ENCODE results near the gene HIPK2.

GRCh38 chr7:139797607-139798006 is 19.8 kb upstream of the HIPK2 start:
- TF ChIP-seq CTCF (IDR thresholded peaks at IDR 0.05) (no peak), MAZ (IDR thresholded peaks at IDR 0.05; ENCODE audit: borderline replicate concordance, low read depth, low read length) (no peak), GATA3 (IDR thresholded peaks at IDR 0.05; ENCODE audit: borderline replicate concordance) (no peak), POLR2AphosphoS2 (conservative IDR thresholded peaks at IDR 0.05; ENCODE audit: low read length) (no peak)

Measured in A549 (cell line).